ENCODE measurements around the gene INPP5F.

DNA sequence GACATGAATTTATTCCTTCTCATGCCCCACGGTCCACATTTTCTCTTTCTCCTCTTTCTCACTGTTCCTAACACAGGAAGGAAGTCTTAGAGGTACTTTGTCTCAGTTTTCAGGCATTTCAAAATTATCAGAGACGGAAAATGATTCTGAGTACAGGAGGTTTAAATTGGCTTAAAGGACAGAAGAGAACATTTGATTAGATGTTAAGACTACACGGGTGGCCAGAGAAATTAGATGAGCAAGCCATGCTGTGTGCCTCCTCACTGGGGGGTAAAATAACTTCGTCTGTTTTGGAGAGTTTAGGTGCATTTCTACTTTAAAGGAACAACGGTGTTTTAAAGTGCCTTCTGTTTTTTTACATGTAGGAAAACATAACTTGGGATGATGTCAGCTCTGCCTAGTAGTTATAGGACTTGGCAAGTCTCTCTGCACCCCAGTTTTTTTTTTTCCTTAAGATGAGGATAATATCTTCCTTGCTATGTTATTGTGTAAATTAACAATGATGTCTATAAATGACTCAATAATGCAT is 79.9 kb downstream of the INPP5F start:
- TF ChIP-seq GATA3 (IDR thresholded peaks at IDR 0.05; ENCODE audit: low read depth, low read length) (no peak), GATA2 (IDR thresholded peaks at IDR 0.05; ENCODE audit: low read depth, low read length) (no peak)
